IMR-90 (cell line): ENCODE results near the gene ALOXE3. TPM values are rescaled to one million over a fixed set of nuclear protein-coding genes. Genes with fewer than 3 reads are reported as not detected.

ENCODE experiments used
- ATAC-seq: fragments of 200-7000 bp; cut with Tn5 transposase; 2 replicates; pipeline ENCODE4 v1.9.1; 2020; ENCODE audit warnings: low read depth, mild to moderate bottlenecking, moderate library complexity
- BruUV-seq: library from RNA; stranded (reverse); fragments of 400-500 nt; replicated peaks from 2 replicates; lab custom pipeline; 2021; lab: Mats Ljungman, UMichigan
- CTCF ChIA-PET: fragments of 300-600 bp; formaldehyde crosslinking; extraction: SDS; loops from one replicate; lab custom pipeline; 2021; ENCODE audit warnings: antibody characterized with exemption; lab: Yijun Ruan, JAX
- POLR2A ChIA-PET: fragments of 300-600 bp; sonication (Branson Sonifier 250); formaldehyde crosslinking; loops from one replicate; lab custom pipeline; 2022; ENCODE audit warnings: antibody characterized with exemption; ENCODE audit not compliant: unreplicated experiment; lab: Charles Lee
- DNase-seq: peaks from one replicate; pipeline ENCODE4 v3.0.0; 2013
- H2AFZ ChIP-seq: replicated peaks from 2 replicates; pipeline ENCODE3; 2013; ENCODE audit warnings: low read length, mild to moderate bottlenecking; ENCODE audit not compliant: poor library complexity
- H2AK5ac ChIP-seq: 2 replicates; pipeline ENCODE4 v1.6.1; 2013; ENCODE audit warnings: low read depth, low read length, inconsistent platforms
- H2AK9ac ChIP-seq: replicated peaks from 2 replicates; pipeline ENCODE3; 2013; ENCODE audit warnings: mild to moderate bottlenecking, low read depth, low read length, moderate library complexity; ENCODE audit not compliant: poor library complexity
- H2BK120ac ChIP-seq: 2 replicates; pipeline ENCODE4 v1.6.1; 2013; ENCODE audit warnings: low read depth, low read length, inconsistent platforms
- H2BK15ac ChIP-seq: 3 replicates; pipeline ENCODE4 v1.6.1; 2013; ENCODE audit warnings: low read depth, low read length, inconsistent platforms
- H2BK20ac ChIP-seq: 2 replicates; pipeline ENCODE4 v1.6.1; 2013; ENCODE audit warnings: low read depth, mild to moderate bottlenecking, inconsistent platforms, low read length, moderate library complexity
- H2BK5ac ChIP-seq: 2 replicates; pipeline ENCODE4 v1.6.1; 2013; ENCODE audit warnings: mild to moderate bottlenecking, low read depth, low read length, inconsistent platforms; ENCODE audit not compliant: poor library complexity, severe bottlenecking
- H3K14ac ChIP-seq: replicated peaks from 2 replicates; pipeline ENCODE4 v1.6.1; 2013; ENCODE audit warnings: low read depth, low read length, inconsistent platforms
- H3K18ac ChIP-seq: 2 replicates; pipeline ENCODE4 v1.6.1; 2013; ENCODE audit warnings: low read depth, low read length, control low read depth
- H3K23ac ChIP-seq: 2 replicates; pipeline ENCODE4 v1.6.1; 2013; ENCODE audit warnings: low read depth, low read length, inconsistent platforms
- H3K27ac ChIP-seq: 2 replicates; pipeline ENCODE4 v1.5.1; 2013; ENCODE audit warnings: mild to moderate bottlenecking, control low read depth, low read length; ENCODE audit not compliant: insufficient read depth
- H3K27me3 ChIP-seq: 2 replicates; pipeline ENCODE4 v1.6.1; 2013; ENCODE audit warnings: low read length; ENCODE audit not compliant: control insufficient read depth, insufficient read depth
- H3K36me3 ChIP-seq: 2 replicates; pipeline ENCODE4 v1.6.1; 2013; ENCODE audit warnings: low read length, mixed read lengths; ENCODE audit not compliant: control insufficient read depth, insufficient read depth
- H3K4ac ChIP-seq: 2 replicates; pipeline ENCODE4 v1.6.1; 2013; ENCODE audit warnings: low read depth, low read length, inconsistent platforms
- H3K4me1 ChIP-seq: 2 replicates; pipeline ENCODE4 v1.6.1; 2013; ENCODE audit warnings: low read length, mixed read lengths; ENCODE audit not compliant: control insufficient read depth, insufficient read depth
- H3K4me2 ChIP-seq: 2 replicates; pipeline ENCODE4 v1.6.1; 2013; ENCODE audit warnings: low read depth, mild to moderate bottlenecking, control low read depth, low read length, moderate library complexity
- H3K4me3 ChIP-seq: 2 replicates; pipeline ENCODE4 v1.5.1; 2013; ENCODE audit warnings: low read depth, mild to moderate bottlenecking, control low read depth, low read length, moderate library complexity; ENCODE audit not compliant: insufficient read depth
- H3K56ac ChIP-seq: 2 replicates; pipeline ENCODE4 v1.6.1; 2013; ENCODE audit warnings: low read length, inconsistent platforms; ENCODE audit not compliant: insufficient read depth; ENCODE audit errors: extremely low read depth
- H3K79me1 ChIP-seq, 2 experiments: 2 replicates each; pipeline ENCODE4 v1.6.1; 2013; ENCODE audit warnings: low read length in 2 of 2, inconsistent platforms in 1 of 2, low read depth in 1 of 2
- H3K9ac ChIP-seq: 2 replicates; pipeline ENCODE4 v1.6.1; 2013; ENCODE audit warnings: low read depth, low read length, control low read depth
- H3K9me1 ChIP-seq: 2 replicates; pipeline ENCODE4 v1.6.1; 2013; ENCODE audit warnings: low read length, inconsistent platforms; ENCODE audit not compliant: insufficient read depth
- H3K9me3 ChIP-seq: 2 replicates; pipeline ENCODE4 v1.6.1; 2013; ENCODE audit warnings: low read length; ENCODE audit not compliant: control insufficient read depth, insufficient read depth
- H4K20me1 ChIP-seq: 2 replicates; pipeline ENCODE4 v1.6.1; 2013; ENCODE audit warnings: low read length, inconsistent platforms; ENCODE audit not compliant: insufficient read depth
- H4K5ac ChIP-seq: 2 replicates; pipeline ENCODE4 v1.6.1; 2013; ENCODE audit warnings: mild to moderate bottlenecking, low read depth, low read length, control low read depth
- H4K8ac ChIP-seq, 2 experiments: 2 replicates each; pipeline ENCODE4 v1.6.1; 2013; ENCODE audit warnings: low read depth in 2 of 2, low read length in 2 of 2, control low read depth in 1 of 2, inconsistent platforms in 1 of 2
- H4K91ac ChIP-seq: 2 replicates; pipeline ENCODE4 v1.6.1; 2013; ENCODE audit warnings: low read depth, low read length, inconsistent platforms; ENCODE audit not compliant: insufficient read depth
- BHLHE40 ChIP-seq: fragments of 150-350 bp; IDR thresholded peaks from 2 replicates; pipeline ENCODE4 v1.6.1; 2016; ENCODE audit warnings: mild to moderate bottlenecking, low read depth, low read length
- CEBPB ChIP-seq: IDR thresholded peaks from 2 replicates; pipeline ENCODE4 v1.6.1; 2012; ENCODE audit warnings: low read depth, low read length, improper control_type of control experiment
- CTCF ChIP-seq: conservative IDR thresholded peaks from 2 replicates; pipeline ENCODE4 v1.5.1; 2012; ENCODE audit warnings: mild to moderate bottlenecking, low read depth, low read length, improper control_type of control experiment
- FOS ChIP-seq: fragments of 150-350 bp; IDR thresholded peaks from 2 replicates; pipeline ENCODE4 v1.6.1; 2016; ENCODE audit warnings: low read depth, low read length
- MAFK ChIP-seq: IDR thresholded peaks from 2 replicates; pipeline ENCODE4 v1.6.1; 2012; ENCODE audit warnings: low read depth, low read length, improper control_type of control experiment
- MAZ ChIP-seq: IDR thresholded peaks from 2 replicates; pipeline ENCODE4 v1.6.1; 2012; ENCODE audit warnings: low read depth, mild to moderate bottlenecking, low read length, improper control_type of control experiment, moderate library complexity, borderline replicate concordance
- MXI1 ChIP-seq: IDR thresholded peaks from 2 replicates; pipeline ENCODE4 v1.6.1; 2012; ENCODE audit warnings: low read depth, mild to moderate bottlenecking, low read length, moderate library complexity, borderline replicate concordance
- POLR2A ChIP-seq: IDR thresholded peaks from 2 replicates; pipeline ENCODE4 v1.6.1; 2012; ENCODE audit warnings: mild to moderate bottlenecking, low read depth, low read length
- RAD21 ChIP-seq: IDR thresholded peaks from 2 replicates; pipeline ENCODE4 v1.6.1; 2012; ENCODE audit warnings: low read length, improper control_type of control experiment
- RCOR1 ChIP-seq: IDR thresholded peaks from 2 replicates; pipeline ENCODE4 v1.6.1; 2012; ENCODE audit warnings: mild to moderate bottlenecking, low read length, improper control_type of control experiment; ENCODE audit not compliant: insufficient replicate concordance
- RFX5 ChIP-seq: IDR thresholded peaks from 2 replicates; pipeline ENCODE4 v1.8.0; 2012; ENCODE audit warnings: low read depth, mild to moderate bottlenecking, low read length, moderate library complexity
- SMC3 ChIP-seq: fragments of 150-350 bp; IDR thresholded peaks from 2 replicates; pipeline ENCODE4 v1.6.1; 2016; ENCODE audit warnings: low read depth, mild to moderate bottlenecking, antibody characterized with exemption, low read length, moderate library complexity
- WGBS, 2 experiments: methylation state at CpG; one replicate each; pipeline versions ENCODE4 v1.1.5 to v1.1.7; 2013; ENCODE audit warnings: missing lambda C conversion rate in 2 of 2; ENCODE audit not compliant: insufficient read length in 1 of 2; ENCODE audit errors: extremely low coverage in 2 of 2; 5-methylcytosine and 5-hydroxymethylcytosine counted together
- dilution Hi-C: fragments of 300-500 bp; cut with HindIII; formaldehyde crosslinking; loops from one replicate; pipeline ENCODE4 v1.14.3; 2018; ENCODE audit warnings: low sequenced_read_pairs; ENCODE audit not compliant: unreplicated experiment
- in situ Hi-C: fragments of 300-500 bp; cut with MboI; formaldehyde crosslinking; loops from 3 replicates; pipeline ENCODE4 v1.14.3; 2019; ENCODE audit warnings: low sequenced_read_pairs, inconsistent platforms, mixed read lengths
- intact Hi-C: fragments of 100-400 bp; cut with micrococcal nuclease; formaldehyde crosslinking; loops from 2 replicates; pipeline ENCODE4 v1.10.0; 2022
- polyA plus RNA-seq, 3 experiments: library from polyadenylated mRNA; depleted of rRNA; stranded (reverse); fragments of >200 nt; gene quantifications; 2 replicates each; pipeline ENCODE4 v1.2.3, GENCODE V29; 2012; ENCODE audit warnings: low replicate concordance in 1 of 3
- total RNA-seq: library from RNA; depleted of rRNA; stranded (reverse); fragments of >200 nt; gene quantifications from 2 replicates; pipeline ENCODE4 v1.2.3, GENCODE V29; 2012
- TF ChIP-seq, protein P1 (sequence below): fragments of 150-350 bp; IDR thresholded peaks from 2 replicates; pipeline ENCODE4 v1.6.1; 2017; ENCODE audit warnings: mild to moderate bottlenecking, antibody characterized with exemption, low read length, low read depth

Gene ALOXE3
- total and polyA plus RNA-seq, 2 of the 4 experiments (the other 2 are of a cell fraction) = under 0.01 to 0.26 TPM

DNA sequence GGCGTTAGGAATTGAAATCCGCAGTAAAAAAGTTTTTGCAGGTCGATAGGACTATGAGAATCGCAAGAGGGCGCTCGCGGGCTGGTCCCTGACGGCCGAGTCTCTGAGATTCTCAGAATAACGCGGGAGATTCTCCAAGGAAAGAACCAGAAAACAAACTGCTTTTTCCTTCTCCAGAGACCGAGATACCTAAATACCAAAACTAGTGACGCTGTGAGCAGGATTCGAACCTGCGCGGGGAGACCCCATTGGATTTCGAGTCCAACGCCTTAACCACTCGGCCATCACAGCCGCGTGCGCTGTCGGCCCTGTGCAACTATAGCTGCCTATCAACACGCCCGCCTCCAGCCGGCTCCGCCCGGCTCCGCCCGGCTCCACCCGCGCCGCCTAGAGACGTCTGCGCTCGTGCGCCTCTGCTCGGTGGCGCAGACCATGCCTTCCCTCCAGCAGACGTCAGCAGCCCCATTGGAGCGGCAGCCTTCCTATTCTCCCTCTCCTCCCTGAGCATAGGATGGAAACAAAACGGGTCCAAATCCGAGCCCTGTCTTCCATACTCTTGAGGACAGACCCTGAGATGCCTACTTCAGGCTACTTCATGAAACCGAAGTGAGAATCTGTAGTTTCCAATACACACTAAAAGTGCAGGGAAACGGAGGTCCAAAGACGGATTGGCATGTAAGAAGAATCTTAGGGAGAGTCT lies 20.5 kb upstream of the ALOXE3 start:
- CTCF ChIA-PET = interaction anchor here (1.3 to 4.6 kb wide), 4 partner anchors 12 to 20 kb away, joined by 3 to 24 read pairs (median 3); partner anchors contain the start of gene HES7
- H3K27me3 ChIP-seq = no peaks in the 10 kb centered on the region
- 1% methylated on average over 29 of the region's 46 CpGs; no CpG with 5 or more reads in 1 of the 2 experiments for WGBS, 2 experiments
- TF ChIP-seq MXI1 (peak; percentile 96), CTCF (peak; percentile 95), POLR2A (peak; percentile 91), SMC3 (peak; percentile 51), RFX5 (0 out of 2 replicates have a peak, but pooled peaks have one; percentile 3), BHLHE40 (peak; percentile 50; the same call in 1 of the 2 replicates), RAD21 (peak; percentile 70), MAFK (no peak; the same call in 1 of the 2 replicates), CEBPB (no peak), FOS (peak; percentile 61; the same call in 1 of the 2 replicates), MAZ (peak; percentile 83), RCOR1 (no peak)
- TF ChIP-seq, protein P1, sequence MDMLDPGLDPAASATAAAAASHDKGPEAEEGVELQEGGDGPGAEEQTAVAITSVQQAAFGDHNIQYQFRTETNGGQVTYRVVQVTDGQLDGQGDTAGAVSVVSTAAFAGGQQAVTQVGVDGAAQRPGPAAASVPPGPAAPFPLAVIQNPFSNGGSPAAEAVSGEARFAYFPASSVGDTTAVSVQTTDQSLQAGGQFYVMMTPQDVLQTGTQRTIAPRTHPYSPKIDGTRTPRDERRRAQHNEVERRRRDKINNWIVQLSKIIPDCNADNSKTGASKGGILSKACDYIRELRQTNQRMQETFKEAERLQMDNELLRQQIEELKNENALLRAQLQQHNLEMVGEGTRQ = peak; percentile 31; the same call in 1 of the 2 replicates

More for the DNA sequence above, 20.5 kb upstream of the ALOXE3 start:
- peak overlapping the region; percentile 4; the same call in 1 of the 2 replicates for H3K4ac ChIP-seq
- intact Hi-C loops = loop anchor here (1.0 to 5.0 kb wide), 5 partner anchors 14 to 161 kb away; no protein-coding TSS in a partner anchor
- ATAC-seq (peak; percentile 86), DNase-seq (peak; percentile 98)
- peak overlapping the region; percentile 86 for H3K4me2 ChIP-seq
- POLR2A ChIA-PET = interaction anchor here (1.0 kb wide), 1 partner anchor 34 kb away, joined by 3 read pairs; no protein-coding TSS in a partner anchor
- H2BK20ac ChIP-seq = no peak overlapping the region
- H4K5ac ChIP-seq = no peak overlapping the region; the same call in 1 of the 2 replicates
- H2AK9ac ChIP-seq = peak overlapping the region; percentile 7
- dilution Hi-C loops = no loop called here
- peak overlapping the region in 1 of 2 experiments; percentile 37; a peak in 1 of 4 replicates for H4K8ac ChIP-seq
- H2AK5ac ChIP-seq = 0 out of 2 replicates have a peak overlapping the region, but pooled peaks have one; percentile 10
- H2BK120ac ChIP-seq = no peak overlapping the region
- H3K18ac ChIP-seq = no peak overlapping the region; the same call in 1 of the 2 replicates
- H3K27ac ChIP-seq = peak overlapping the region; percentile 3; the same call in 1 of the 2 replicates
- peaks cover 8% of the 10 kb centered on the region for H4K20me1 ChIP-seq
- no peak overlapping the region for H4K91ac ChIP-seq
- H2AFZ ChIP-seq = peak overlapping the region; percentile 82
- H3K14ac ChIP-seq = 0 out of 2 replicates have a peak overlapping the region, but pooled peaks have one; percentile 8
- BruUV-seq = no TSS peak
- H3K9me1 ChIP-seq = peaks cover 10% of the 10 kb centered on the region
- in situ Hi-C loops = no loop called here
- no peak overlapping the region for H3K56ac ChIP-seq
- no peak overlapping the region for H2BK15ac ChIP-seq
- no peaks in the 10 kb centered on the region for H3K79me1 ChIP-seq
- H3K23ac ChIP-seq = peak overlapping the region; percentile 7; the same call in 1 of the 2 replicates
- H3K9me3 ChIP-seq = no peaks in the 10 kb centered on the region
- peak overlapping the region; percentile 43 for H2BK5ac ChIP-seq
- H3K9ac ChIP-seq = peak overlapping the region; percentile 42; the same call in 1 of the 2 replicates
- H3K36me3 ChIP-seq = peaks cover 16% of the 10 kb centered on the region
- peaks cover 4% of the 10 kb centered on the region for H3K4me1 ChIP-seq
- H3K4me3 ChIP-seq = peak overlapping the region; percentile 55
